GM21786 (cell line): ENCODE data around the gene PDCL2.

Experiments
- ATAC-seq: cut with Tn5 transposase; IDR thresholded peaks from one replicate; pipeline ENCODE4 v1.9.1; 2021; ENCODE audit not compliant: unreplicated experiment

The PDCL2 gene

DNA sequence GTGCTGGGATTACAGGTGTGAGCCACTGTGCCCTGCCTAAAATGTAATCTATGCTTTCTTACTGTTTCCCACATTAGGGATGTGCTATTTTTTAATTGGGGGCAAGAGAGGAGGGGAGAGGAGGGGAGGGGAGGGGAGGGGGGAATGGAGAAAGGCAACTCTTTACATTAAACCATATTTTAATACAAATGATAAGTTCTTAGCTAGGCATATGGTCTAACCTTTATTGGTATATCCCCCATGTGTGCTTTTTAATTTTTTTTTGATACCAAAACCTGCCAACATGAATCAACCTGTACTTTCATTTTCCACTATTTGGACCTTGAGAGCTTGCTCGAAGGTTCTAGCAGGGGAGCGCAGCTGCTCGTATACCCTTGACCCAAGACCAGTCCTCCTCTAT, 51.8 kb downstream of the PDCL2 start:
- ATAC-seq, result no peak

GRCh38 chr4:55539658-55540057, 52.4 kb downstream of the PDCL2 start:
- no peak for ATAC-seq

- ATAC-seq, result no peak
These were observed 53.5 kb downstream of the PDCL2 start for GRCh38 chr4:55538531-55538930.

GRCh38 chr4:55534306-55534705, 57.7 kb downstream of the PDCL2 start:
- no peak for ATAC-seq

DNA sequence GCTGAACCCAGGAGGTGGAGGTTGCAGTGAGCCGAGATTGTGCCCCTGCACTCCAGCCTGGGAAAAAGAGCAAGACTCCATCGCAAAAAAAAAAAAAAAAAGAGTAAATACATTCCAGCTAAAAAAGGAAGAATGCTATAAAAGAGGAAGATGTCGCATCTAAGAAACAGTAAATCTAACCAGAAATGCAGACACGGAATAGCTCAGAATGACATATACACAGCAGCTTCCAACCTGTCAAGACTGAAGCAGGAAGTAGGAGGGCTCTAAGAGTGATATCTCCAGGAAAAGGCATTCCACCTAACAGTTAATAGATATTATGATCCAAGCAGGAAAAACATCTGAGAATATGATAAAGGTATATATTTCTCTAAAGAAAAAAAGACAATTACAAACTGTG, 61.4 kb downstream of the PDCL2 start:
- ATAC-seq, result no peak

DNA sequence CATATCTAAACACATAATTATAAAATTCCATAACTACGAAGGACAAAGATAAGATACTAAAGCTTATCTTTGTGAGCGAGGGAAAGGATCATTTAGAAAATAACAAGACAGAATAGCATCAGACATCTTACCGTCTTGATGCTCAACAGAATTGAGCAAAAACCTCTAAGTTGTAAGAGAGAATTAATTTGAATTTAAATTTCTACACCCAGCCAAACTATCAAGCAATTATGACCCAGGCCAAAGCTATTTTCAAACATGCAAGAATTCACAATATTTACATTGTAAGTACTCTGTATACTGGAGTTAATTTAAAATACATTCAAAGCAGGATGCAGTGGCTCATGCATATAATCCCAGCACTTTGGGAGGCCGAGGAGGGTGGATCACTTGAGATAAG, 61.9 kb downstream of the PDCL2 start:
- no peak for ATAC-seq

DNA sequence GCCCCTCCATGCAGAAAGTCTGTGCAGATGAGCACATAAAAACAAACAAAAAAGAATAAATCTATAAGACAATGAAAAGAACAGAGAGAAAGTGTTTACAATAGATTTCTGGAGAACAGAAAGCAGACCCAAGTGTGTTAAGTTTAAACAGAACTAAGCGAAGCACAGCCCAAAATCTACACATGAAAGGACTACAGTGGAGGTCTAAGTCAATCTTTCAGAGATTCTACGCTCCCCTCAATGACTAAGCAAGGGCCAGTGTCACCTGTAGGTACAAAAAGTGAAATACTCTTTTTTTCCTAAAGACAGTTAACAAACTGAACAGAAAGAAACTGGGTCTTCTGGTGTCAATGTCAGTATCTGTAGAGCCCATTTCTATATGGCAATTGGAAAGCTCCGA, 63.6 kb downstream of the PDCL2 start:
- ATAC-seq, result no peak

DNA sequence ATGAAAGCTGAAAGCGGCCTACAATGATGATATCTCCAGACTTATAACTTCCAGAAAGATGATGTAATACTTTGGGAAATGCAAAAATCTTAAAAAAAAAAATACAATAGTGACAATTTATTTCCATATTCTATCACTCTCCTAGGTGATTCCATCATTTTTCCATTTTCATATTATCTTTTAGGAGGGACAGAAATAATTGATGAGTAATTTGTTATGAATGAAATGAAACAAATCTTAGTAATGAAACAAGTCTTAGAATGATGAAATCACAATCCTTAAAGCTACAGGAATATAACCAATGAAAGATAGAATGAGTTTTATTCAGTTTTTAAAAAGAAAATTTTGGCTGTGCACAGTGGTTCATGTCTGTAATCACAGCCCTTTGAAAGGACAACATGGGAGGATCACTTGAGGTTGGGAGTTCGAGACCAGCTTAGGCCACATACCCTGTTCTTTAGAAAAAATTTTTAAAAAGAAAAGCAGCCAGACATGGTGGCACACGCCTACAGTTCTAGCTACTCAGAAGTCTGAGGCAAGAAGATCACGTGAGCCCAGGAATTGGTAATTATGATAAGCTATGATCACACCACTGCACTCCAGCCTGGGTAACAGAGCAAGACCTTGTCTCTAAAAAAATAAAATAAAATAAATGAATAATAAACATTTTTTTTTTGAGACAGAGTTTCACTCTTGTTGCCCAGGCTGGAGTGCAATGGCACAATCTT, 67.0 kb downstream of the PDCL2 start:
- no peak for ATAC-seq

GRCh38 chr4:55518442-55518841, 73.6 kb downstream of the PDCL2 start:
- ATAC-seq, result no peak

GRCh38 chr4:55517526-55518229, 74.4 kb downstream of the PDCL2 start:
- ATAC-seq, result peak; percentile 62

DNA sequence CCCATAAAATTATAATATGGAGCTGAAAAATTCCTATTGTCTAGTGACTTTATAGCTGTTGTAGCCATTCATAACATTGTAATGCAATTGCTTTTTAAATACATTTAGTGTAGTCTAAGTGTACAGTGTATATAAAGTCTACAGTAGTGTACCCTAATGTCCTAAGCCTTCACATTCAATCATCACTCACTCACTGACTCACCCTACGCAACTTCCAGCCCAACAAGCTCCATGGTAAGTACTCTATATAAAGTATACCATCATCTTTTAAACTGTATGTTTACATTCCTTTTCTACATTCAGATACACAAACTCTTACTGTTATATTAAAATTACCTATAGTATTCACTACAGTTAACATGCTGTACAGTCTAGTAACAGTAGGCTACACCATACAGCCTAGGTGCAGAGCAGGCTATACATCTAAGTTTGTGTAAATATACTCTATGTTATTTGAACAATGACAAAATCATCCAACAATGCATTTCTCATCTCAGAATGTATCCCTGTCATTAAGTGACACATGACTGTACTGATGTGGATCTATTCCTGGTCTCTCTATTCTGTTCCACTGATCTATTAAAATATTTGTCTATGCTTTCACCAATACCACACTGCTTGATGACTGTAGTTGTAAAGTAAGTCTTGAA, 79.0 kb downstream of the PDCL2 start:
- no peak for ATAC-seq

GRCh38 chr4:55512077-55512476, 80.0 kb downstream of the PDCL2 start:
- no peak for ATAC-seq

DNA sequence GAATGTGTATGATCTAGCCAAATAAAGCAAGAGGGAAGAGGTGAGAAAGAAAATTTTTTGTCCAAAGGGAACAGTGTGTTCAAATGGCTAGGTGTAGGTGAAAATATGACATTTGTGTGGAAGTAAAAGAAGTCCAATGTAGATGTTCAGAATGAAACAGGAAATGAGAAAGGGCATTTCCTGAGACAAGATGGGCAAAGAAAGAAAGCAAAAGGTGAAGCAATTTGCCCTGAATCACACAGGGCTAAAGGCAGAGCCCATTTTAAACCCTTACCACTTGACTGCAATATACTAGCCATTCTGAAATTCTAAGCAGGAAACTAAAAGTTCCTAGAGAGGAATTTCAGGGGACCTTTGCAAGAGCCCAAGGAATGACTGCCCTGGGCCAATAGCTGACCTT, 81.4 kb downstream of the PDCL2 start:
- no peak for ATAC-seq

- no peak for ATAC-seq
These were observed 82.8 kb downstream of the PDCL2 start for GRCh38 chr4:55509266-55509665.

- ATAC-seq, result no peak
These were observed 84.4 kb downstream of the PDCL2 start for GRCh38 chr4:55507612-55508011.
